HL-60 (cell line): Measurements from ENCODE around the gene PIGBOS1.
"Not testable (repeated sequence)": the region's sequence is repeated elsewhere in the genome, so short reads cannot be mapped to it uniquely, and the experiment has no call there.

Source experiments
- GABPA ChIP-seq: IDR thresholded peaks from 2 replicates; pipeline ENCODE4 v1.6.1; 2012; ENCODE audit warnings: low read depth
- POLR2AphosphoS5 ChIP-seq: IDR thresholded peaks from 2 replicates; pipeline ENCODE4 v1.6.1; 2012; ENCODE audit warnings: low read depth
- SPI1 ChIP-seq: IDR thresholded peaks from 2 replicates; pipeline ENCODE4 v1.6.1; 2012; ENCODE audit warnings: low read depth, mild to moderate bottlenecking, borderline replicate concordance
- TF ChIP-seq, protein P1 (sequence below): IDR thresholded peaks from one replicate; pipeline ENCODE4 v1.5.1; 2011; ENCODE audit warnings: low read length, control low read depth, inconsistent platforms; ENCODE audit not compliant: insufficient read depth
- TF ChIP-seq, protein P2 (sequence below): IDR thresholded peaks from 2 replicates; pipeline ENCODE4 v1.6.1; 2012; ENCODE audit warnings: low read depth; ENCODE audit not compliant: insufficient replicate concordance

DNA sequence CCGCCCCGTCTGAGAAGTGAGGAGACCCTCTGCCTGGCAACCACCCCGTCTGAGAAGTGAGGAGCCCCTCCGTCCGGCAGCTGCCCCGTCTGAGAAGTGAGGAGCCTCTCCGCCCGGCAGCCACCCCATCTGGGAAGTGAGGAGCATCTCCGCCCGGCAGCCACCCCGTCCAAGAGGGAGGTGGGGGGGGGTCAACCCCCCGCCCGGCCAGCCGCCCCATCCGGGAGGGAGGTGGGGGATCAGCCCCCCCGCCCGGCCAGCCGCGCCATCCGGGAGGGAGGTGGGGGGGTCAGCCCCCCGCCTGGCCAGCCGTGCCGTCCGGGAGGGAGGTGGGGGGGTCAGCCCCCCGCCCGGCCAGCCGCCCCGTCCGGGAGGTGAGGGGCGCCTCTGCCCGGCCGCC lies 16.1 kb downstream of the PIGBOS1 start:
- not testable (repeated sequence) for TF ChIP-seq POLR2AphosphoS5, GABPA, SPI1
- TF ChIP-seq, protein P1, sequence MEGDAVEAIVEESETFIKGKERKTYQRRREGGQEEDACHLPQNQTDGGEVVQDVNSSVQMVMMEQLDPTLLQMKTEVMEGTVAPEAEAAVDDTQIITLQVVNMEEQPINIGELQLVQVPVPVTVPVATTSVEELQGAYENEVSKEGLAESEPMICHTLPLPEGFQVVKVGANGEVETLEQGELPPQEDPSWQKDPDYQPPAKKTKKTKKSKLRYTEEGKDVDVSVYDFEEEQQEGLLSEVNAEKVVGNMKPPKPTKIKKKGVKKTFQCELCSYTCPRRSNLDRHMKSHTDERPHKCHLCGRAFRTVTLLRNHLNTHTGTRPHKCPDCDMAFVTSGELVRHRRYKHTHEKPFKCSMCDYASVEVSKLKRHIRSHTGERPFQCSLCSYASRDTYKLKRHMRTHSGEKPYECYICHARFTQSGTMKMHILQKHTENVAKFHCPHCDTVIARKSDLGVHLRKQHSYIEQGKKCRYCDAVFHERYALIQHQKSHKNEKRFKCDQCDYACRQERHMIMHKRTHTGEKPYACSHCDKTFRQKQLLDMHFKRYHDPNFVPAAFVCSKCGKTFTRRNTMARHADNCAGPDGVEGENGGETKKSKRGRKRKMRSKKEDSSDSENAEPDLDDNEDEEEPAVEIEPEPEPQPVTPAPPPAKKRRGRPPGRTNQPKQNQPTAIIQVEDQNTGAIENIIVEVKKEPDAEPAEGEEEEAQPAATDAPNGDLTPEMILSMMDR: not testable (repeated sequence)
- TF ChIP-seq, protein P2, sequence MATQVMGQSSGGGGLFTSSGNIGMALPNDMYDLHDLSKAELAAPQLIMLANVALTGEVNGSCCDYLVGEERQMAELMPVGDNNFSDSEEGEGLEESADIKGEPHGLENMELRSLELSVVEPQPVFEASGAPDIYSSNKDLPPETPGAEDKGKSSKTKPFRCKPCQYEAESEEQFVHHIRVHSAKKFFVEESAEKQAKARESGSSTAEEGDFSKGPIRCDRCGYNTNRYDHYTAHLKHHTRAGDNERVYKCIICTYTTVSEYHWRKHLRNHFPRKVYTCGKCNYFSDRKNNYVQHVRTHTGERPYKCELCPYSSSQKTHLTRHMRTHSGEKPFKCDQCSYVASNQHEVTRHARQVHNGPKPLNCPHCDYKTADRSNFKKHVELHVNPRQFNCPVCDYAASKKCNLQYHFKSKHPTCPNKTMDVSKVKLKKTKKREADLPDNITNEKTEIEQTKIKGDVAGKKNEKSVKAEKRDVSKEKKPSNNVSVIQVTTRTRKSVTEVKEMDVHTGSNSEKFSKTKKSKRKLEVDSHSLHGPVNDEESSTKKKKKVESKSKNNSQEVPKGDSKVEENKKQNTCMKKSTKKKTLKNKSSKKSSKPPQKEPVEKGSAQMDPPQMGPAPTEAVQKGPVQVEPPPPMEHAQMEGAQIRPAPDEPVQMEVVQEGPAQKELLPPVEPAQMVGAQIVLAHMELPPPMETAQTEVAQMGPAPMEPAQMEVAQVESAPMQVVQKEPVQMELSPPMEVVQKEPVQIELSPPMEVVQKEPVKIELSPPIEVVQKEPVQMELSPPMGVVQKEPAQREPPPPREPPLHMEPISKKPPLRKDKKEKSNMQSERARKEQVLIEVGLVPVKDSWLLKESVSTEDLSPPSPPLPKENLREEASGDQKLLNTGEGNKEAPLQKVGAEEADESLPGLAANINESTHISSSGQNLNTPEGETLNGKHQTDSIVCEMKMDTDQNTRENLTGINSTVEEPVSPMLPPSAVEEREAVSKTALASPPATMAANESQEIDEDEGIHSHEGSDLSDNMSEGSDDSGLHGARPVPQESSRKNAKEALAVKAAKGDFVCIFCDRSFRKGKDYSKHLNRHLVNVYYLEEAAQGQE: not testable (repeated sequence)
